HG03039 (cell line): ENCODE data around the gene WARS2.

Experiments used
- ATAC-seq: cut with Tn5 transposase; IDR thresholded peaks from one replicate; pipeline ENCODE4 v1.9.1; 2021; ENCODE audit warnings: mild to moderate bottlenecking, moderate library complexity; ENCODE audit not compliant: unreplicated experiment

Gene WARS2

DNA sequence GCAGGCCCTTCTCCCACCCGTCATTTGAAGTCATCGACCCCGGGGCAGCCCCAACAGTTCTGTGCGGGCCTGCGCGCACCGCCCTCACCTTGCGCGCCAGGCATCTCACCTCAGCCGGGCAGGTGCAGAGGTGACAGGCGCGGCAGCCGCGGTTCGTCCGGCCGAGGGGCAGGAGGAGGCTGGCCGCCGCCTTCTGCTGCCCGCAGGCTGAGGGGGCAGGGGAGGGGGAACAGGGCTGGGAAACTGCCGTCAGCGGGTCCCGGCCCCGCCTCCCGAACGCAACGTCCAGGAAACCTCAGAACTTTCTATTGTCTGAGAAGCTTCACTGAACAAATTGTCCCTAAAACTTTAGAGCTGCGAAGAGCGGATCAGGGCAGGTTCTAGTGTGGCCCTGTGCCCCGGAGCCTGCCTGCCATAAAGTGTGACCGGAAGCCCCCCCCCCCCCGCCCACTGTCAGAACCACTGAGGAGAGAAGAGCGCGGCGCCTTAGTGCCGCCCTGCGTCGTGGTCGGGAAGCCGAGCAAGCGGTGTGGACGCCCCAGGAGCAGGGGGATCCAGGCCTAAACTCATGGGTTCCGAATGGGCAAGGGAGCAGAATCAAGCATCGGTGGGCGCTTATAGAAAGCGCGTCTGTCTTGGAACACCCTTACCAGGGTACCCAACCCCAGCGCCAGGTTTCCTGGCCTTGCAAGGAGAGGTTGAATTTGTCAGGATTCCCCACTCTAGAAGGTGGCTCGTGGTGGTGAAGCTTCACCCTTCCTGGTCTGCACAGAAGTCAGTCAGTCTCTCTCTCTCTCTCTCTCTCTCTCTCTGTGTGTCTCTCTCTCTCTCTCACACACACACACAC lies 139.0 kb downstream of the WARS2 start:
- no peak for ATAC-seq

DNA sequence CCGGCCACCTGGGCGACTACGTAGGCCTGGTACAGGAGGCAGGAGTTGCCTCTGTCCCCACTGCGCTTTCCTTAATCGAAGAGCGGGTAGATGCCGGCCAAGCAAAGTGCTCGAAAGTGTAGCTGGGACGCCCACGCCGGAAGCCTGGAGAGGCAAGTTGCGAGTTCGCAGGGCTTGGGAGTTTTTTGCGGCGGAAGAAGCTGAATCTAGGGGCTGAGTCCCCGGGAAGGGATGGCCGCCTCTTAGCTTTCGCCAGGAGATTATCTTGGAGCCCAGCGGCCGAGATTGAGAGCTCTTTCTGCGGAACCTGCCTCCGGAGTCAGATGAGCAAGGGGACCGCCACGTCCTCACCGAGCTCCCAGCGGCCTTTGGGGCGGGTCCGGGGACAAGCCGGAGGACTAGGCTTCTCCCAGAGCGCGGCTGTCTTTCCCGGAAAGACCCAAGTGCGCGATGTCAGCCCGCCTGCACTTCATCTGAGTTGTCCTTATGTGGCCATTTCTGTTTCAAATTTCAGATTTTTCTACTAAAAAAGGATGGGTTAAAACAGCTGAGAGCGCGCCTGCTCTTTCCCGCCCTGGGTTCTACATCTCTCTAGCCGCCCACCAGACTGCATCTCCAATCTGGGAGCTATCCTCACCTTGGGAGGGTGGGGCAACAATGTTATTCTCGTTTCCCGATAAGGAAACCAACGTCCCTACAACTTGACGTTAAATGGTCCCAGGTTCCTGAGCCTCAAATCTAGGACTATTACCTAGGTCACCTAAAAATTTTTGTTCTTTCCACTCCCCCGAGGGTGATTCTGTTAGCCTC lies 139.9 kb downstream of the WARS2 start:
- no peak for ATAC-seq

DNA sequence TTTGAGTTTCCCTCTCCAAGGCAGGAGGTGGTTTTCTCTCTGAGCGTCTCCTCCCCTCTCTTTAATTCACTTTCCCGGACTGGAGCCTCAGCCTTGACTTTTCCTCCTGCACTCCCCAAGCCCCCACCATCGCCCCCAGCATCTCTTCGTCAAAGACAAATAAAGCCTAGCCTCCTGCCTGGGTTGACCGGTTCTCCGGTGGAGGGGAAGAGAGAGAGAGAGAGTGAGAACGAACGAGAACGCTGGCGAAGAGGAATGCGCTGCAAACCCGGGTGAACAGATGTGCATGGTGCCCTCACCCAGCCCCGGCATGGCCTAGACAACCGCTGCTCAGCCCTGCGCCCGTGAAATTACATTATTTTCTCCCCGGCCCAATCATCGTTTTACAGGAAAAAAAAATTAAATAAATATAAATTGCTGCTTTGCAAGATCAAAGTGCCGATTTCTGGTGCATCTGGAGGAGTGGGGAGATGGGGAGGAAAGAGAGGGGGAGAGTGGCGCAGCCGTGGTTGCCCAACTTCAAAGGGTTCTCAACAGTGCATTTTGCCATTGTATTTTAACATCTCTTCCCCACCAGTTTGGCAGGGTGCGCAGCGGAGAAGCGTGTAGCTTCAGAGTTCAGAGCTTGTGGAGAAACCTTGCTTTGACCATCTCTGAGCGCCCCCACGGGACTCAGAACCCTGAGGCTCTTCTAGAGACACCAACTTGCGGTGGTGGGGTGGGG lies 140.9 kb downstream of the WARS2 start:
- ATAC-seq = no peak

DNA sequence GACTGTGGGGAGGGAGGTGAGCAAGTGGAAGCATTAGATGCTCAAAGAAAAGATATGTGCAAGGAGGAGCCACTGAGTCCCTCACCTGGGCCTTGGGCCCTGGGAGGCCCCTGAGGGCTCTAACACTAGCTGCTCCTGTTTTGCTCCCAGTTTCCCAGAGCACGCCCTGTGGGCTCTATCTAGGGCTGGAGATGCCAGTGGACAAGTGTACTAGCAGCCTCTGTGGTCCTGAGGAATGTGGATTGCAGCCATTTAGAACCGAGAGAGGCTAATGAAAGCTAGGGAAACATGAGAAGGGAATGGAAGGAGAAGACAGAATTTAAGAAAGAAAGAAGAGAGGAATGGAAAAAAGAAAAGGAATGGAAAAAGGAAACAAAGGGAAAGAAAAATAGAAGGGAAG lies 142.3 kb downstream of the WARS2 start:
- no peak for ATAC-seq

DNA sequence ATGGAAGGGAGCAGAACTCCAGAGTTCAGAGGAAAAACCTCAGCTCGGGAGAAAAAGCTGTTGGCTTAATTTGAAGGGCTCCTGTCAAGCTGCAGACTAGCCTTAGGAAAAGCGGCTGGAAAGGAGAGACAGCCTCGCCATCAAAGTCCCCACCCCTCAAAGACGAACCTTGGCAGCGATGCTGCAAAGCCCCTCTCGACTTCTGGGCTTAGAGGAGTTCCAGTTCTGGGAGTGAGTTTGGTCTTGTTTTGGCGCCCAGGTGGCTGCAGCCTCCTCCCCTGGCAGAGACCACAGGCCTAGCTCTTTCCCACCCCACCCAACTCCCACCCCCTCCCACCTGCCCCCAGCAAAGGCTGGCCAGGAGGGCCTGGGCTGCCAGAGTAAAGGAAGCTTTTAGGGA lies 143.2 kb downstream of the WARS2 start:
- no peak for ATAC-seq

DNA sequence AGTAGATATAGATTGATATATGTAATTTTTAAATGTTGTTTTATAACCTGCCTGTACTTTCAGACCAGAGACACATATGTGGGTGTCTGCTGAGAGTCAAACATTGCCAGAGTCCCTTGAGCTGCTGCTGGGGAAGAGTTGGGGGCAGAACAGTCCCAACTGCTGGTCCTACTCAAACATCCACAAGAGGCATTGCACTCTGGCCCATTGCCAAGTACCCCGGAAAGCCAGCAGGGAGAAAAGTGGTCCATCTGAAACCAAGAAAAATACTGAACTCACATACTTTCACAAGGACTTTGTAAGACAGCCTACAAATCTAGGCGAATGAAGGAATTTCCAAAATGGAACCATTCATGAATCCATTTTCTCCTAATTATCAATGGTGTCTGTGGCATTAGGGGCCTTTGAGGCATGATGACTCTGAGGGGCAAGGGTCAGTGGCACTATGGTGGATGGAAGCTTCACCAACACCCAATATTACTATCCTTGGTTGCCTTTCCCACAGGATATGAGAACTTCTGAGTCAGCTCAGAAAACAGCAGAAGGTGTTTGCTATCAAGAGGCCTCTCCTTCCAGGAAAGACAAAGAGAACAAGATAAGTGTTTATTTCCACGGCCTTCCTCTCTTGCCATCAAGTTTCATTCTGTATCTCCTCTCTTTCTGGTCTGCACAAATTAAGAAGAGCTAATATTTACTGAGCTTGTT lies 145.0 kb downstream of the WARS2 start:
- no peak for ATAC-seq

DNA sequence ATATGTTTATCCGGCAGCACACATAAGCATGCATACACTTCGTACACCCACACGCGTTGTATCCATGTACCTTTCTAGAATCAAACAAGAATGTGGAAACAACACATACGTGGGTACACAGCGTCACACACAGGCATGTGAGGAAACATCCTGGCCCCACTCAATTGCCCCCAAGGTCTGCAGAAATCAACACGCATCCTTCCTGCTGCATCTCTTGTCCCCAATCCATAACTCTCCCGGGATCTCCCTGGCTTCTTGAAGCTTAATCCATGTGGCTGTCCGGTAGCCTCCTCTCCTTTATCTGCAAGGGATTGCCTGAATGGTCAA lies 146.8 kb downstream of the WARS2 start:
- no peak for ATAC-seq

DNA sequence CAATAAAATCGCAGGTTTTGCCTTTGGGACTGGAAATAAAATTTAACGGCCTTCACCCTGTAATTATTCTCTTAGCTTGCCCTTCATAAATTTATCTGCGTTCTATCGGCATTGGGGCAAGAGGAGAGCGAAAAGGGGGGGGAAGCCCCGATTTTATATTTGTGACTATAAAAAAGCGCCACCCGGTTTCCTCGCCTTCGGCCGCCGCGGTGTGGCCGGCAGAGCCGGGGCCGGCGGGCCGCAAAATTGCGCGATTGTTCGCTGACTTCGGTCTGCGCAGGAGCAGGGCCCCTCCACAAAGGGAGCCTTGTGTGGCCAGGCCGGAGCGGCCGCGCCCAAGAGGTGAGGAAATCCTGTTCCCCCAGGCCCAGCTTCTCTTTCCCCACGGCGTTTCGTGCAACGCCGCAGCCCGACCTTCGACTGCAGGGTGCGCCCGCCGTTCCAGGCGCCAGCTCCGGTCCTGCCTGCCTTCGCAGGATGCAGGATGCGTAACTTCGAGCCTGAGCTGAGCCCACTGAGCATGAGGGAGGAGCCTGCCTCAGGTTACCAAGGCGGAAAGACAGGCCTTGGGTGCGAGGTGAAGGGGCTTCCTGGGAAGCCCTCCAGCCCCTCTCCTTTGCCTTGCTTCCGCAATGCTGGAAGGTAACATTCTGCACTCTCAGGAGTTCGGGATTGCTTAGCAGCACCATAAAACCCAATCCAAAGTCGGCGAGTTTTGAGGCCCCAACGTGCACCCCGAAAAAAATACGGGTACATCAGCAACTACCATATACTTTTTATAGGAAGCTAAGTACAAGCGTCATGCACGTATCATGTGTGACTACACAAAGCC lies 147.4 kb downstream of the WARS2 start:
- ATAC-seq = no peak

DNA sequence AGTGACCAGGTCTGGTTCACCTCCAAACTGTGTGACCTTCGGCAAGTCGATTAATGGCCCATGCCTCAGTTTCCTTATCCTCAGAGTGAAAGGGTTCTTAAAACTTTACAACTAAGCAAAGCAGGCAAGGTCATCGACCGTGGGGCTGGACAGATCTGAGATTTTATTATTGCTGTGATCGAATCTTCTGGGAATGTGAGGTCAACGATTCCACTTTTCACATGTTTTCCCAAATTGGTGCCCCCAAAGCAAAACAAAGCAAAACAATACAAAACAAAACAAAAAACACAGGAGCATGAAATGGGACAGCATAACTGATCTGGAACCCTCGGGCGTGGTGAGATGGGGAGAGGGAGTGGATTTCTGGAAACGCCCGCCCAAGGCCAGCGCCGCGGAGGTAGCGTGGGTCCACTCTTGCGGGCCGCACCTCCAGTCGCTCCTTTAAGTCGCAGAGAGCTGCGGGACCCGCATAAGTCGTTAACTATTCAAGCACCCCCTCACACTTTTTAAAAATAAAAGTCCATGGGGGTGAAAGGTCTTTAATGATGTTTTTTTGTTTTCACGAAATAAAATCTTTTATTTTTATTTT lies 148.1 kb downstream of the WARS2 start:
- ATAC-seq = no peak

DNA sequence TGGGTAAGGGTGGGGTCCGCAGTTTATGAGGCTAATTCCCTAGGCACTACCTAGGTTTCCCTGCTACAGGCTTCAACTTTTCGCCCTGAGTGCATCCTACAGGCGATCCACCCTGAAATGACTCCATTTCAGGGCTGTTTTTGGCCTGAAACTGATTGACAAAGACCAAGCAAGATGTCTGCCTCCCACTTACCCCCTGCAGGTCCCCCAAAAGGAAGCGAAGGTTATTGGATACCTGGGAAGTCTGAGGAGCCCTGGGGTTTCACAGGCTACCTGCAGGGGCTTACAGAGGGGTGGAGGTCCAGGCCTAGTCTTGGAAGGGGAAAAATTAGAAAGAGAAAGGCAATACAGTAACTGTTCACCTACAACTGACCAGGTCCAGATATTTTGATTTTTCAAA lies 149.0 kb downstream of the WARS2 start:
- no peak for ATAC-seq

DNA sequence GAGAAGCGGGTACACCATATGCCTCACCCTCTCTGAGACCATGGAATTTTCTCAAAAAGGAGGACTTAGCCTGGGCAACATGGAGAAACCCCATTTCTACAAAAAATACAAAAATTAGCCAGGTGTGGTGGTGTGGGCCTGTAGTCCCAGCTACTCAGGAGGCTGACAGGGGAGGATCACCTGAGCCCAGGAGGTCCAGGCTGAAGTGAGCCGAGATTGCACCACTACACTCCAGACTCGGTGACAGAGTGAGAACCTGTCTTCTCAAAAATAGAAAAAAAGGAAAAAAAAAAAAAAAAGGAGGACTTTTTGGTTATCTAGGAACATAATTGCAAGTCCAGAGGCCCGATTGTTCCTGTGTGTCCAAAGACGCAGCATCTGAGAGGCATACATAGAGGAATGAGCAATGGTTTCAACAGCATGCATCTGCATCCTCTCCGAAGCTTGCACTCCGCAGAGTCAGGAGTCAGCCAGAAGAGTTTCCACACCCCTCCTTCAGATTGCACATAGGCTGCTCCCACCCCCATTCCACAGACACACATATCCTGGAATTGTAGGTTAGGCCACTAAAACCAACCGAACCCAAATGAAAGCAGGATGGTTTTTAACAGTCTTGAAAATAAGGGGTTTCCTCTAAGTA lies 149.8 kb downstream of the WARS2 start:
- no peak for ATAC-seq

DNA sequence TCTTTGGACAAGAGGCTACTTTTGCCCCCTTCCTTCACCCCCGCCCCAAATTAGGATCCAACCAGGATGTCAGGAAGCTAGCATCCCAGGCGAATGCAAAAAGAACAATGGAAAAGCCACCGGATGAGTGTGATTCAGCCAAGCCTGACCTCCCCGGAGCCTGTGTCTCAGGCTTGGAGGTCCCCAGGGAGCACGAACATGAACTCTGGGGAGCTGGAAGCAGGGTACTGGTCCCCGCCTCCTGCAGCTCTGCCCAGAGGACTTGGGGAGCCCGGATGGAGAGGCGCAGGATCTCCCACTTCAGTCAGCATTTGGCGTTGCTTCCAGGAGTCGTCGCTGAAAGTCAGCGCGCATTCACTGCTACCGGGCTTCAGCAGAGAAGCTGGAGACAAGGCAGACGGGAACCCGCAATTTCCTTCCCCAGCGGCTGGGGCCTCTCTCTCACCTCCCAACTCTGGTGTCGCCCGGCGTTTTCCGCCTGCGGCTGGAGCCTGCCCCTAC lies 150.5 kb downstream of the WARS2 start:
- no peak for ATAC-seq

DNA sequence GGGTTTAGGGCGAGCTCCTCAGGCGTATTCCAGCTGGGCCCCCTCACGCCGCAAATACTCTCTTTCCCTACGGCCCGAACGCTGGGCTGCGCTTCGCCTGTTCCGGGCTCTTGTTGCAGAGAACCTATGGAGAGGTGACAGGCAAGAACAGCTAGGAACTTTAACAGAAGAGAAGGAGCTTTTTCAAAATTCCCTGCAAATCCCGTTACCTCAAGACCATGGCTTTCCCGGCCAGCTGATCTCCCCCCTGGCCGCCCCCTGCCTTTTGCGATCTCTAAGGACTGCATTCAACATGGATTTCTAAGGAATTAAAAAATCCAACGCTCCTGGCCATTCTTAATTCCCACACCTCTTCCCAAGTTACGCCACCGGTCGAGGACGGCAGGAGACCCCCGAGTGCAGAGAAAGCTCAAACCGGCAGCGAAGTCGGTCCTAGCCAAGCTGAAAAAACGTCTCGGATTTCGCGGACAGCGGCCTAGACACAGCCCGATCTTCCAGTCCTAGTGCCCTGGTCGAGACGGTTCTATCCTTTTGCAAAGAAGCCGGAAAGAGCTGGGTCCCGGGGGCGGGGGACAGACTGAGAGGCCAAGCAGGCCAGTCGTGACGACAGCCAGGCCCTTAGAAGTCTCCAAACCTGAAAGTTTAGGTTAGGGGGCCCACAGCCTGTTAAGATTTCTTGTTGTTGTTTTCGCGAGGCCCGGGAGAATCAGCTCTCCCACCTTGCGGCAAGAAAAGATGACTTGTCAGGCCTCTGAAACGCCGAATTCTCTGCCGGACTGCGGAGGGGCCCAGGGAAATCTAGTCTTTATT lies 151.2 kb downstream of the WARS2 start:
- no peak for ATAC-seq

DNA sequence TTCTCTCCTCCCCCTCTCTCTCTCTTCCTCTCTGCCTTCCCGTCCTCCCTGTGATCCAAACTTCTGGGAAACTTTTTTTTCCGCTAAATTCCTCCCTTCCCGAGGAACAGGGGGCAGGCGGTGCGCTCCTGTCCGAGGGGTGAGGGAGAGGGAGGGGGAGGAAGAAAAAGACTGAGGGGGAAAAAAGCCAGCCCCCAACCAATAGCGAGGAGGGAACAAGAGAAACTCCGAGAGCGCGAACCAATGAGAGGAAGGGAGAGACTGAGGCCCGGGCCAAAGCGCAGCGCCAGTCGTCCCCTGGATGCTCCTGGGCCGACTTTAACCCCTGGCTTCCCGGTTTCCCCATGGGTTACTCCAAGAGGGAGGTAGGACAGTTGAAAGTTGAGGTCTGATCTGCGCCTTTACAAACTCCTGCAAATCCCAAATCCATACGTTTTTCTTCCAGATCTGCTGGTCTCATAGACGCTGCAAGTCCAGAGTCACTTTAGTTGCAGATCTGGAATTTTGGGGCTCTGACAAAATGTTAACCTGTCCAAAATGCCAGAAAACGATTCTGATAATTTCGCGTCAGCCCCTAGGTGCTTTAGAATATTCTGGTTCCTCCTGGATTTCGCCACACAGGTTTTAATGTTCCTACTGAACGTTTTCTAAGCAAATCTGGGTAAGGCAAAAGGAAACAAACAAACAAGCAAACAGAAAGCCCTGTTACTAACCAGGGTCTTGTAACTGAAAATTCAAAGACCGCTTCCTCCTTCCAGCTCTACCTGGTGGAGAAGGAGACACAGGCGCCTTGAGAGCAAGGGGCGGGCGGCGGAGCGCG lies 152.1 kb downstream of the WARS2 start, which contains the start of gene TBX15:
Gene TBX15 (minus strand): TSS at position 158 of the 820 bp plus-strand sequence. CDS start 548 bp downstream, outside the sequence.
- no peak for ATAC-seq

DNA sequence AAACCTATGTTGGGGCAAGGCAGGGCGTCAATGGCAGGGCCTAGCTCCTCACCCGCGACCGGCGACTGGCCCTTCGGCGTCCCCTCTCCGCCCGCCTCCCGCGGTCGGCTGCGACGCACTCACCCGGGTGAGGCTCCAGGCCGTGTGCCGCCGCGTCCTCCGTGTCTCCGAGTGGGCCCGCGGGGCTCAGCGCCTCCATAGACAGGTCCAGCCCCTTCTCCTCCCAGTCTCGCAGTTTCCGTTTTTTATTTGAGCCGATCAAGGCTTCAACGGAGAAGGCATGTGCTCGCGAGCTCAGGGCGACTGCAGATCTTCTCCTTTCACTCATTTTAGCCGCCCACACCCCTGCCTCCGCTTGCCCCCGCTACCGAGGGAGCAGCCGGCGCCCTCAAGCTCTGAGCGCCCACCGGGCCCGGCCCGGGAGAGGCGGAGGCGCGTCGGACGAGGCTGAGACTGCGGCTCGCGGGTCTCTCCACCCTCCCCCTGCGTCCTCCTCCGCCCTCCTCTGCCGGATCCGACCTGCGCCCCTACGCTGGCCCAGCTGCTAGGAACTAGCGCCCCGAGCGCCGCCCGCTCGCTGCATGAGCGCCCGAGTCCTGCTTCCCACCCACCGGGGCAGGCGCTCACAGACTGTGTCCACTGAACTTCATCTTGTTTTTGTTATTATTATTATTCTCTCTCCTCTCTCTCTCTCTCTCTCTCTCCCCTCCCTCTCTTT lies 152.8 kb downstream of the WARS2 start:
- ATAC-seq = no peak

DNA sequence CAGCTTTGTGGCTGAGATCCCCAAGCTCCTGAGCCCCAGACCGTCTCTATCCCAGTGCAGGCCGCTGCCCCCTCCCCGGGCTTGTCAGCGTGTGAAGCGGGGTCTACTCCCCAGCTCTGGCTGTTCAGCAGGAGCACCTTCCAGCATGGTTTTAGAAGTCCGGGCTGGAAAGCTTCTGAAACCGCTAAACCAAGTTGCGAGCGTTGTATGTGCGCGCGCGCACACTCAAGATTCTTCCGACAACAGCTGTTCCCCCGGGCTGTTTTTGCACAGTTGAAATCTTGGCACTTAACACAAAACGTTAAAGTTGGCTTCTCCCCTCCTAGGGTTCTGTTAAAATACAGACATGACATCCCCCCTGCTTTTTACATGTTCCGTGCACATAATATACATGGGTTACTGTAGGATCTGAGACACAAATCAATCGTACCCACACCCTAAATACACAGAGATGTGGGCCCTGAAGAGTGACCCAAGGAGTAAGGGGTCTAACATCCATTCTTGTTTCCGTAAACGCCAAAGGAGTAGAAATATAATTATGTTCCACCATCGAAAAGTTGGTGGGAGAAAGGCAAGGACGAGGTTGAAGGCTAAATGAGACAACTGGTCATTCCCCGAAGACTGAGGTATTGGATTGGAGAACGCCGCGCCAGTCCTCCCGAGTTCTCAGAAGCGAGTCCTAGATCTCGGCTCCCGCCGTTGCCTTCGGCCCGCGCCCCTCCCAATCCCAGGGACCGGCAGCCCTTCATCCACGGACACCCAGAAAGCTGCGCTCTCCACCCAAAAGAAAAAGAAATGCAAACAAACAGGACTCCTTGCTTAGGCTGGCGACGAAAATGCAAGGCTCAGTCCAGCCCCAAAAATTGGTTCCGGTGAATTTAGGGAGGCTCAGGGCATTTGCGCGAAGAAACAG lies 153.6 kb downstream of the WARS2 start:
- no peak for ATAC-seq
